Esophagus muscularis mucosa (tissue), 4 donors: ENCODE data around the gene ANXA4.

Experiments
- EP300 ChIP-seq: sonication (generic); formaldehyde crosslinking; IDR thresholded peaks from one replicate; pipeline ENCODE4 v1.6.1; 2017; ENCODE audit warnings: antibody characterized with exemption
- POLR2AphosphoS5 ChIP-seq, 2 donors: sonication (generic); formaldehyde crosslinking; IDR thresholded peaks; one replicate each; pipeline ENCODE4 v1.6.1; 2017; ENCODE audit warnings: antibody characterized with exemption in 2 of 2
- TF ChIP-seq, protein P1 (sequence below), 3 experiments: fragments of 200-600 bp in 2 of 3; fragments of 450-650 bp in 1 of 3; sonication (generic) in 2 of 3; IDR thresholded peaks; one replicate each; pipeline ENCODE4 v1.5.1; 2017 to 2019; ENCODE audit warnings: antibody characterized with exemption in 3 of 3, mild to moderate bottlenecking in 2 of 3, moderate library complexity in 1 of 3

DNA sequence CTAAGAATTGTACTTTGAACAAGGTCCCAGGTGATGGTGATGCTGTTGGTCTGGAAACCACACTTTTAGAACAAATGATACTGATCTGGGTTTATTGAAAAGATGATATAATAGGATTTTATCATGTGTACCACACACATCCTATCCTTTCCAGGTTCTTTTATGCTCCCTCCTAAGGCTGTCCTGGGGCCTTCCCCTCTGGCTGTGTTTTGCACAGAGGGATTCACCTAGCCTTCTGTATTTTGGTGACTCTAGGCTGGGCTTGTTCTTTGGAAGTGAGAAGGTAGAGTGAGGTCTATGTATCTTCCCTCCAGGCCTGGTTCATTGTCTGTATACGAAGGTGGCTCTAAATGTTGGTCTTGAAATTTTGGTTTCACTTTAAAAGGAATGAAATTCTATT is 12.7 kb downstream of the ANXA4 start:
- TF ChIP-seq, protein P1, sequence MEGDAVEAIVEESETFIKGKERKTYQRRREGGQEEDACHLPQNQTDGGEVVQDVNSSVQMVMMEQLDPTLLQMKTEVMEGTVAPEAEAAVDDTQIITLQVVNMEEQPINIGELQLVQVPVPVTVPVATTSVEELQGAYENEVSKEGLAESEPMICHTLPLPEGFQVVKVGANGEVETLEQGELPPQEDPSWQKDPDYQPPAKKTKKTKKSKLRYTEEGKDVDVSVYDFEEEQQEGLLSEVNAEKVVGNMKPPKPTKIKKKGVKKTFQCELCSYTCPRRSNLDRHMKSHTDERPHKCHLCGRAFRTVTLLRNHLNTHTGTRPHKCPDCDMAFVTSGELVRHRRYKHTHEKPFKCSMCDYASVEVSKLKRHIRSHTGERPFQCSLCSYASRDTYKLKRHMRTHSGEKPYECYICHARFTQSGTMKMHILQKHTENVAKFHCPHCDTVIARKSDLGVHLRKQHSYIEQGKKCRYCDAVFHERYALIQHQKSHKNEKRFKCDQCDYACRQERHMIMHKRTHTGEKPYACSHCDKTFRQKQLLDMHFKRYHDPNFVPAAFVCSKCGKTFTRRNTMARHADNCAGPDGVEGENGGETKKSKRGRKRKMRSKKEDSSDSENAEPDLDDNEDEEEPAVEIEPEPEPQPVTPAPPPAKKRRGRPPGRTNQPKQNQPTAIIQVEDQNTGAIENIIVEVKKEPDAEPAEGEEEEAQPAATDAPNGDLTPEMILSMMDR (IDR thresholded peaks at IDR 0.05) = no peak
- TF ChIP-seq EP300 (no peak), POLR2AphosphoS5 (IDR thresholded peaks at IDR 0.05) (no peak)
